Measurements from ENCODE around the gene MAST1.
"Not testable (repeated sequence)": the region's sequence is repeated elsewhere in the genome, so short reads cannot be mapped to it uniquely, and the experiment has no call there.

Gene MAST1

GRCh38 chr19:12840091-12841079 is 2.1 kb downstream of the MAST1 start:
- DNase-seq, result peak; percentile 57 to 83 (median 65)

GRCh38 chr19:12841094-12841493 is 2.8 kb downstream of the MAST1 start:
- DNase-seq, result peak in 1 of 3 donors; percentile 42

GRCh38 chr19:12842511-12842910 is 4.2 kb downstream of the MAST1 start:
- DNase-seq, result no peak

- DNase-seq, result no peak
Measured at GRCh38 chr19:12843328-12843727, 5.0 kb downstream of the MAST1 start.

- peak; percentile 49 to 79 (median 61) for DNase-seq
Measured at GRCh38 chr19:12843999-12844732, 5.9 kb downstream of the MAST1 start.

GRCh38 chr19:12846613-12847012 is 8.3 kb downstream of the MAST1 start:
- not testable (repeated sequence) for DNase-seq

GRCh38 chr19:12847159-12848139 is 9.1 kb downstream of the MAST1 start:
- peak; percentile 87 to 92 (median 90) for DNase-seq

- no peak for DNase-seq
Measured at GRCh38 chr19:12856653-12857052, 18.3 kb downstream of the MAST1 start.

- DNase-seq, result no peak
Measured at GRCh38 chr19:12858041-12858928, 20.0 kb downstream of the MAST1 start.

DNA sequence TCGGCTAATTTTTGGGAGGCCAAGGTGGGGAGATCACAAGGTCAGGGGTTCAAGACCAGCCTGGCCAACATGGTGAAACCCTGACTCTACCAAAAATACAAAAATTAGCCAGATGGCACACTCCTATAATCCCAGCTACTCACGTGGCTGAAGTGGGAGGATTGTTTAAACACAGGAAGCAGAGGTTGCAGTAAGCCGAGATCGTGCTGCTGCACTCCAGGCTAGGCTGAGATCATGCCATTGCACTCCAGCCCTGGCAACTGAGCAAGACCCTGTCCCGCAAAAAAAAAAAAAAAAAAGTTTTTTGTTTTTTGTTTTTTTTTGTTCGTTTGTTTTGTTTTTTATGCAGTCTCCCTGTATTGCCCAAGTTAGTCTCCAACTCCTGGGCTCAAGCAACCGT is 21.2 kb downstream of the MAST1 start:
- DNase-seq, result peak in 1 of 3 donors; percentile 4

- peak in 1 of 3 donors; percentile 8 for DNase-seq
Measured at GRCh38 chr19:12864143-12864542, 25.8 kb downstream of the MAST1 start.

DNA sequence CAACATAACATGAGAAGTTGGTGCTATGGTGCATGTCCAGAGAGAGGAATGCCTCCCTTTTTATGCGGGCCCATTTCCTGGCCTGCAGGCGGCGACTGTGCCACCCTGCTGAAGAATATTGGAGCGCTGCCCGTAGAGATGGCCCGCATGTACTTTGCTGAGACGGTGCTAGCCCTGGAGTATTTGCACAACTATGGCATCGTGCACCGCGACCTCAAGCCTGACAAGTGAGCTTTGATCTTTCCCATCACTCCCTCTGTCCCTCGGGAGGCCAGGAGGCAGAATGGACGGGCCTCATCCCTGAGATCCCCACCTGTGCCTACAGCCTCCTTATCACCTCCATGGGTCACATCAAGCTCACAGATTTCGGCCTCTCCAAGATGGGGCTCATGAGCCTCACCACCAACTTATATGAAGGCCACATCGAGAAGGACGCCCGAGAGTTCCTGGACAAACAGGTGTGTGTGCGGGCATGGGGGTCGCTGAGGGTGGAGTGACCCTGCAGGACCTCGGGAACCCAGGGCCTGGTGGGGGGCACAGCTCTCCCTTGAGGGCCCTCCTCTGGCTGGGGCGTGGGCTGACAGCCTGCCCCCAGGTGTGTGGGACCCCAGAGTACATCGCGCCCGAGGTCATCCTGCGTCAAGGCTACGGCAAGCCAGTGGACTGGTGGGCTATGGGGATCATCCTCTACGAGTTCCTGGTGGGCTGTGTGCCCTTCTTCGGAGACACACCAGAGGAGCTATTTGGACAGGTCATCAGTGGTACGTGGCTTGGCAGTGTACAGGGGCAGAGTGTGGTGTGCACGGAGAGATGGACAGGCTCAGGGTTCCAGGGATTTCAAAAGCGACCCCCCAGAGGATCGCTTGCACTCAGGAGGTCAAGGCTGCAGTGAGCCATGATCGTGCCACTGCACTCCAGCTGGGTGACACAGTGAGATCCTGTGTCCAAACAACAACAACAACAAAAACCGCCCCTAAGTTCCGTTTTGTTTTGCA is 26.7 kb downstream of the MAST1 start:
- peak in 1 of 3 donors; percentile 15 for DNase-seq

GRCh38 chr19:12865746-12866415 is 27.6 kb downstream of the MAST1 start:
- peak in 1 of 3 donors; percentile 13 for DNase-seq

DNA sequence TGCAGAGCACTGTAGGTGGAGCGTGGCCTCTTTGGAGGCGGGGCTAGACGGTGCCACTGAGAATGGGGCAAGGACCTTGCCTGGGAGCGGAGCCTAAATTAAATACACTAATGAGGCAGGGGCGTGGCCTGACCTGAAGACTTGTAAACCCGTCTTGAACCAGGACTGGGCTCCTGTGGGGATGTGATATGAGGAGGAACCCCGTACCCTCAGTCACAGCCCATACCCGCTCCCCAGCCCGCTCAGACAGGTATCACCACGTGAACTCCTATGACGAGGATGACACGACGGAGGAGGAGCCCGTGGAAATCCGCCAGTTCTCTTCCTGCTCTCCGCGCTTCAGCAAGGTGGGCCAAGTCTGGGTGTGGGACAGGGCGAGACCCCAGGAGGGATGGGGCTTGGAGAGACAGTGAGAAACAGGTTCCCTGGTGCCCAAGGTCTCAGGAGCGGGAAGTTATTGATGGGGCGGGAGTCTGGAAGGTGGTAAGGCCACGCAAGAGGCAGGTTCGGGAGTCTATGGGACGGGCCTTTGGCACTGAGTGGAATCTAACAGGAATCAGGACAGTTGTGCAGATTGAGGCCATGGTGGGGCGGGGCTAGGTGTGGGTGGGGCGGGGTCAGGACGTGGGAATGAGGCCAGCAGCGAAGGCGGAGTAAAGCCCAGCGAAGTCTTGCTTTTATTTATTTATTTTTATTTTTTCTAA is 28.3 kb downstream of the MAST1 start:
- DNase-seq, result peak in 1 of 3 donors; percentile 13

- peak; percentile 55 to 81 (median 61) for DNase-seq
Measured at GRCh38 chr19:12867120-12868099, 29.1 kb downstream of the MAST1 start.

GRCh38 chr19:12868540-12869112 is 30.3 kb downstream of the MAST1 start:
- no peak for DNase-seq

GRCh38 chr19:12871681-12872080 is 33.4 kb downstream of the MAST1 start:
- DNase-seq, result no peak

Measured in suppressor macrophage treated with lipopolysaccharide for 1 hour (primary cell).